Amygdala (tissue), 56 donors: ENCODE results near the gene CLEC18B.
"Not testable (repeated sequence)": the region's sequence is repeated elsewhere in the genome, so short reads cannot be mapped to it uniquely, and the experiment has no call there.

Experiments used
- DNase-seq, 56 donors: peaks; one replicate each; lab custom pipeline; 2025; lab: John Stamatoyannopoulos, UW

The CLEC18B gene

GRCh38 chr16:74409185-74409981 is 11.9 kb downstream of the CLEC18B start:
- not testable (repeated sequence) for DNase-seq

DNA sequence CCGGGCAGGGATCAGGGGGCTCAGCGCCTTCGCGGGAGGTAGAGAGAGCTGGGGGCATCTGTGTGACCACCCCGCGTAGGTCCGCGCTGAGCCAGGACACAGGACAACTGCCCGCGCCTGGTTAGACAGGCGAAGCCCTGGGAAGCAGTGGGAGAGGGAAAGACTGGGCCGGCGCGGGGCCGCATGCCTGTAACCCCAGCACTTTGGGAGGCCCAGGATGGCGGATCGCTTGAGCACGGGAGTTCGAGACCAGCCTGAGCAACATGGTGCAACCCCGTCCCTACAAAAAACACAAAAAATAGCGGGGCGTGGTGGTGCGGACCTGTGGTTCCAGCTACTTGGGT is 13.9 kb downstream of the CLEC18B start:
- DNase-seq: peak in 1 of 56 donors; percentile 52

DNA sequence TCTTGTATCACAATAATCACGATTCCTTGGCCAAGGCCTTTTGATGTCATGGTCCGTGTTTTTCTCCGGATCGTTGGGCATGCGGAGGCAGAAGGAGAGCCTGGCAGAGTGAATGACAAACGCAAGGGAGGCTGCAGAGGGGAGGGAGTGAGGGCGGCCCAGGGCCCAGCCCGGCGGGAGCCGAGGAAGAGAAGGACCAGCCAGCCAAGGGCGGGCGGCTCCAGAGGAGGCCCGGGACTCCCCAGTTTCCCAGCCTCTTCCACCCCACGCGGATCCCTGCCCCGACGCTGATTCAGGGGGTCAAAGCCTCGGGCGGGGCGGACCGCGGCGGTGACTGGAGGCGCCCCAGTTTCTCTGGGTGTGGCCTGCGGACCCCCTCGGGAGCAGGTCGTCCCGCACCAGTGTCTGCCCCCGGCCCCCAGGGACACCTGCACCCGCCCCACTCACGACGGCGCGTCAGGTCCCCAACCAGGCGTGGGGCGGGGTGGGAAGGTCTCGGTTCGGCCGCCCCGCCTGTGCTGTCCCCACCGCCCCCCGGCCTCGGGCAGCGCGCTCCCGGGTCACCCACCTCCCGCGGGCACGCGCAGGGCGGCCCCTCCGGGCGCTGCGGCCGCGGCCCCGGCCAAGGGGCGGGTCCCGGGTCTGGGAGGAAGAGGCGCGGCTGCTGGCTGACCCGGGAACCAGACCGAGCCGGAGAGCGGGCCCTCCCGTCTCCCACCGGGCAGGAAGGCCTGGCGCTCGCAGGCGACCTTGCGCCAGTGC is 14.5 kb downstream of the CLEC18B start:
- DNase-seq: not testable (repeated sequence)

DNA sequence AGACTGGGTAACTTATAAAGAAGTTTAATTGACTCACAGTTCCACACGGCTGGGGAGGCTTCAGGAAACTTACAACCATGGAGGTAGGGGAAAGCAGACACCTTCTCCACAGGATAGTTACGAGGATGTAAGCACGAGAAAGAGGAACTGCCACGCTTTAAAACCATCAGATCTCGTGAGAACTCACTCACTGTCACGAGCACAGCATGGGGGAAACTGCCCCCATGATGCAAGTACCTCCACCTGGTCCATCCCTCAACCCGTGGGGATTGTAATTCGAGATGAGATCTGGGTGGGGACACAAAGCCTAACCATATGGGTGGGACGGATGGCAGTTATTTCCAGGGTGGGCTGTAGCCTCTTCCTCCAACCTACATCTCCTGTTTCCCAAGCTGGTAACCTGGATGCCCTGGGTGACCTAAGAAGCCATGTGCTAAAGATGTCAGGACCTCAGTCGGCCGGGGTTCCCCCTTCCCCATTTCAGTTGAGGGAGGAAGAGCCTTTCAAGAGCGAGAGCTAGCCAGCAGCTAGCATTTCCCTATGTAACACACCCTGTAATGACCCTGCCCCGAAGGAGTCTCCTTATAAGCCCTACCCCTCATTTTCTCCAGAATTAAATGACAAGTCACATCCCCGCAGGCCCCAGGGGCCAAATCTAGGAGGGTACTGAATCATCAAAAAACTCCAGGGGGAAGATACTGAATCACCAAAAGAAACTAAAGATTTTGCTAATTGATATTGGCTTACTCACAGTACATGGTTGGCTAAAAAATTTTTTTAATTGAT is 16.9 kb downstream of the CLEC18B start:
- not testable (repeated sequence) for DNase-seq

DNA sequence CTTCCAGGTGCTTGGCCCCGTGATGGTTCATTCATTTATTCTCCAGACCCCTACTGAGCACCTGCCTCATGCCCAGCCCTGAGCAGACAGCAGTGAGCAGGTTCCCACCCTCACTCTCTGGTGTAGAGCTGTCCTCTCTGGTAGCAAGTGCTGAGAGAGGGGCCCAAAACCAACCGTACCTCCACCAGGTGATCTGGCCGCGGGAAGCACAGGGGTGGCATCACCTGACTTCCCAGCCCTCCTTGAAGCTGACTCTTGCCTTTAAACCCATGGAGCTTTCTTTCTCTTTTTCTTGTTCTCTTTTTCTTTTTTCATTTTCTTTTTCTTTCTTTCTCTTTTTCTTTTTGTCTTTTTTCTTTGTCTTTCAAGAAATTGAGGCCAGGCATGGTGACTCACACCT is 21.0 kb downstream of the CLEC18B start:
- DNase-seq: not testable (repeated sequence)

- DNase-seq: peak in 2 of 56 donors; percentile 29 to 35
Measured at GRCh38 chr16:74398212-74398895, 22.9 kb downstream of the CLEC18B start.

DNA sequence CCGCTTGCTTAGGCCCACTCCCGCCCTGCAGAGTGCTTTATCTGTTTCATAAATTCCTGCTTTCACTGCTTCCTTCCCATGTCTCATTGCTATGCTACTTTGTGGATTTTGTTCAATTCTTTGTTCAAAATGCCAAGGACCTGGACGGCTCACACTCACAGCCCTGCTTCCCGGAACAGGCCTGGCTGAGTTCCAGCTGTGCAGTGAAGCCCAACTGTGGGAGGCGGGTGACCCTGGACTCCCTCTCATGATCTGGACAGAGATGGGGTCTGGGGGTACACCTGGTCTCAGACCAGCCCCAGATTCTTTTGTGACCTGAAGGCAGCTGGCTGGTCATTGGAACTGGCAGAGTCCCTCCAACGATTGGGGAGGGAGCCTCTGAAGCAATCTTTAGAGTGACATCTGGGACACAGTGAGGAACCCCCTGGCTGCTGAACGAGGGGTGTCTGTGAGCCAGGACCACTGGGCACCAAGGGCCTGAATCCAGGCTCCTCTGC is 24.7 kb downstream of the CLEC18B start:
- DNase-seq: peak in 13 of 56 donors; percentile 14 to 73 (median 35)

GRCh38 chr16:74394604-74395003 is 26.7 kb downstream of the CLEC18B start:
- DNase-seq: not testable (repeated sequence)

DNA sequence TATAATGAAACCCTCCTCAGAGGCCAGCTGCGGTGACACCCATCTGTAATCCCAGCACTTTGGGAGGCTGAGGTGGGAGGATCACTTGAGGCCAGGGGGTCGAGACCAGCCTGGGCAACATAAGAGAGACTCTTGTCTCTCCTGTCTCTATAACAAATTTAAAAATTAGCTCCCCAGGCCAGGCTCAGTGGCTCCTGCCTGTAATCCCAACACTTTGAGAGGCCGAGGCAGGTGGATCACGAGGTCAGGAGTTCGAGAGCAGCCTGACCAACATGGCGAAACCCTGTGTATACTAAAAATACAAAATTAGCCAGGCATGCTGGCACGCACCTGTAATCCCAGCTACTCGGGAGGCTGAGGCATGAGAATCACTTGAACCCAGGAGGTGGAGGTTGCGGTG is 27.1 kb downstream of the CLEC18B start:
- not testable (repeated sequence) for DNase-seq

DNA sequence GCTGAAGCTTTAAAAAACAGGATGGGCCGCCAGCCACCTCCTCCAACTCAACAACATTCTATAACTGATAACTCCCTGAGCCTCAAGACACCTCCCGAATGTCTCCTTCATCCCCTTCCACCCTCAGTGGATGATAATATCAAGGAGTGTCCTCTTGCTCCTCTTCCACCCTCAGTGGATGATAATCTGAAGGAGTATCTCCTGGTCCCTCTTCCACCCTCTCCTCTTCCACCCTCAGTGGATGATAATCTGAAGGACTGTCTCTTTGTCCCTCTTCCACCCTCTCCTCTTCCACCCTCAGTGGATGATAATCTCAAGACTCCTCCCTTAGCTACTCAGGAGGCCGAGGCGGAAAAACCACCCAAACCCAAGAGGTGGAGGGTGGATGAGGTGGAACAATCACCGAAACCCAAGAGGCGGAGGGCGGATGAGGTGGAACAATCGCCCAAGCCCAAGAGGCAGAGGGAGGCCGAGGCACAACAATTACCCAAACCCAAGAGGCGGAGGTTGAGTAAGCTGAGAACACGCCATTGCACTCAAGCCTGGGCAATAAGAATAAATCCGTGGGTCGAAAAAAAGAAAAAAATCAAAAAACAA is 29.7 kb downstream of the CLEC18B start:
- not testable (repeated sequence) for DNase-seq

DNA sequence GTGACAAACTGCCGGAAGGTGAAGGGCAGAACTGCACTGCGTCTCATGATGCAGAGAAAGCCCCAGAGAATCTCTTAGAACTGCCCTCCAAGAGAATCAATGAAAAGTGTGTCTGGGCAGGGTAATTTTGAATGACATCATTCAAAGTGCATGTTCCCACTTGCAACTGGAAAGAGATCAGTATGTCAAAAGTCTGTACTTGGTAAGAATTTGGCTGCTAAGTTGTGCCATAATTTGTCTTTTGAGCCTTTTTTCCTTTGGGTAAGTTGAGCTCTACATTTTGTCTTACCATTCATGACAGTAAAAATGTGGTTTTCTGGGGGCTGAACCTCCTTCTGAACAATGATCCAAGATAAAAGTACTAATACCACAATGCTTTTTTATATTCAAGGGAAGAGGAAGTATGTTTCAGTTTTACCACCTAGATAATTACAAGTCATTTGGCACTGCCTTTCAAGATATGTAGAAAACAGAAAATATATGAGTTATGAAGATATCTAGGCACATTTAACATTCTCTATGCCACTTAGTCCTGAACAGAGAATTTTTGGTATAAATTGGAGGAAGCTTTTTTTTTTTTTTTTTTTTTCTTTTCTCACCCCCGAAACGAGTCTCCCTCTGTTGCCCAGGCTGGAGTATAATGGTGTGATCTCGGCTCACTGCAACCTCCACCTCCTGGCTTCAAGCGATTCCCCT is 38.8 kb downstream of the CLEC18B start:
- not testable (repeated sequence) for DNase-seq

DNA sequence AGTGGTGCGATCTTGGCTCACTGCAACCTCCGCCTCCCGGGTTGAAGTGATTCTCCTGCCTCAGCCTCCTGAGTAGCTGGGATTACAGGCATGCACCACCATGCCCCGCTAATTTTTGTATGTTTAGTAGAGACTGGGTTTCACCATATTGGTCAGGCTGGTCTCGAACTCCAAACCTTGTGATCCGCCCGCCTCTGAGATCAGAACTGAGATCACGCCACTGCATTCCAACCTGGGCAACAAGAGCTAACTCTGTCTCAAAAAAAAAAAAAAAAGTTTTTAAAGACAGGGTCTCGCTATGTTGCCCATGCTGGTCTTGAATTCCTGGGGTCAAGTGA is 47.5 kb downstream of the CLEC18B start:
- not testable (repeated sequence) for DNase-seq

GRCh38 chr16:74372953-74373846 is 48.1 kb downstream of the CLEC18B start:
- no peak for DNase-seq

GRCh38 chr16:74372369-74372768 is 48.9 kb downstream of the CLEC18B start:
- no peak for DNase-seq

DNA sequence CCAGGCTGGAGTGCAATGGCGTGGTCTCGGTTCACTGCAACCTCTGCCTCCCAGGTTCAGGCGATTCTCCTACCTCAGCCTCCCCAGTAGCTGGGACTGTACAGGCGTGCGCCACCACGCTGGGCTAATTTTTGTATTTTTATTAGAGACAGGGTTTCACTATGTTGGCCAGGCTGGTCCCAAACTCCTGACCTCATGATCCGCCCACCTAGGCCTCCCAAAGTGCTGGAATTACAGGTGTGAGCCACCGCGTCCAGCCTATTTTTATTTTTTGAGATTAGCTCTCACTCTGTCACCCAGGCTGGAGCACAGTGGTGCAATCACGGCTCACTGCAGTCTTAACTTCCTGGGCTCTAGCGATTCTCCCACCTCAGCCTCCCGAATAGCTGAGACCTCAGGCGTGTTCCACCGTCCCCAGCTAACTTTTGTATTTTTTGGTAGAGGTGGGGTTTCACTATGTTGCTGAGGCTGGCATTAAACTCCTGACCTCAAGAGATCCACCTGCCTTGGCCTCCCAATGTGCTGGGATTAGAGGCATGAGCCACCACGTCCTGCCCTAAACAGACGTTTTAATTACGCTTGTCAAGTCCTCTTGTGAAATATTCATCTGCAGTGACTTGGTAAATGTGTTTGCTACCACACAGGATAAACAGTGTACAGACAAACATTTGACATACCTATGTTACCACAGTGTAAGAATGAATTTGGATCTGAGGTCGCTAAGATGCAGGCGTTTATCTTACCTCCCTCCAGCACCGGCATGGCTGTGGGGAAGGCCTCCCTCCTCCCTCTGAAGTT is 50.7 kb downstream of the CLEC18B start:
- not testable (repeated sequence) for DNase-seq

- peak; percentile 30 to 100 (median 94) for DNase-seq
Measured at GRCh38 chr16:74368002-74368911, 53.0 kb downstream of the CLEC18B start.
